A549 (cell line): ENCODE data around the gene CCDC92B. TPM values are rescaled to one million over a fixed set of nuclear protein-coding genes. Genes with fewer than 3 reads are reported as not detected.
"Not testable (repeated sequence)": the region's sequence is repeated elsewhere in the genome, so short reads cannot be mapped to it uniquely, and the experiment has no call there.

Experiments
- ATAC-seq, 2 experiments: fragments of 200-7000 bp in 1 of 2; fragments of >200 bp in 1 of 2; cut with Nextera tagmentation in 1 of 2; cut with Tn5 transposase in 1 of 2; 3 replicates each; pipeline versions ENCODE4 v1.8.0 to v1.9.1; 2018 to 2020; ENCODE audit warnings: mild to moderate bottlenecking in 1 of 2, moderate library complexity in 1 of 2
- CTCF ChIA-PET: fragments of 300-600 bp; sonication (Branson Sonifier 250); formaldehyde crosslinking; extraction: SDS; loops from one replicate; lab custom pipeline; 2021; ENCODE audit warnings: antibody characterized with exemption, inconsistent platforms; lab: Yijun Ruan, JAX
- POLR2A ChIA-PET: fragments of 350-600 bp; formaldehyde crosslinking; extraction: SDS; loops from one replicate; lab custom pipeline; 2021; ENCODE audit warnings: antibody characterized with exemption, inconsistent platforms; lab: Yijun Ruan, JAX
- DNase-seq, 2 experiments: peaks; one replicate each; pipeline versions ENCODE4 v3.0.0 to v3.0.0-alpha.2; 2011 to 2016; ENCODE audit warnings: low read depth in 1 of 2, low spot score in 1 of 2
- FAIRE-seq: peaks from 2 replicates; lab custom pipeline; 2011; peaks lifted over from hg19 to GRCh38; lab: Jason Lieb, UNC
- H3K27ac ChIP-seq, 2 experiments: fragments of >200 bp; sonication (Bioruptor Twin); formaldehyde crosslinking; 3 replicates each; pipeline ENCODE4 v1.5.1; 2016 to 2017
- H3K4me1 ChIP-seq: fragments of >200 bp; sonication (Bioruptor Twin); formaldehyde crosslinking; 3 replicates; pipeline ENCODE4 v1.6.1; 2016
- H3K4me2 ChIP-seq: fragments of >200 bp; sonication (Bioruptor Twin); formaldehyde crosslinking; 3 replicates; pipeline ENCODE4 v1.6.1; 2016
- H3K4me3 ChIP-seq: fragments of >200 bp; sonication (Bioruptor Twin); formaldehyde crosslinking; 3 replicates; pipeline ENCODE4 v1.5.1; 2016
- H3K9me3 ChIP-seq: fragments of >200 bp; sonication (Bioruptor Twin); formaldehyde crosslinking; 3 replicates; pipeline ENCODE4 v1.6.1; 2016
- ATOH8 ChIP-seq: fragments of 250-450 bp; sonication (Bioruptor Pico); IDR thresholded peaks from 2 replicates; pipeline ENCODE4 v1.5.0; 2020; ENCODE audit warnings: low read depth, mild to moderate bottlenecking, moderate library complexity
- CBX8 ChIP-seq: fragments of 200-600 bp; sonication (generic); IDR thresholded peaks from 2 replicates; pipeline ENCODE4 v1.6.1; 2016
- CHD2 ChIP-seq: fragments of 150-350 bp; IDR thresholded peaks from 2 replicates; pipeline ENCODE4 v1.6.1; 2014; ENCODE audit warnings: low read length; ENCODE audit not compliant: partially characterized antibody
- CTCF ChIP-seq: fragments of >200 bp; sonication (Bioruptor Twin); formaldehyde crosslinking; IDR thresholded peaks from 3 replicates; pipeline ENCODE4 v1.5.1; 2016
- EHMT2 ChIP-seq: fragments of 200-600 bp; sonication (generic); IDR thresholded peaks from 2 replicates; pipeline ENCODE4 v1.6.1; 2016; ENCODE audit warnings: antibody characterized with exemption, low read depth, mild to moderate bottlenecking, moderate library complexity
- FOSL2 ChIP-seq, 2 experiments: fragments of 450-650 bp in 1 of 2; fragments of >200 bp in 1 of 2; sonication (Bioruptor Twin) in 1 of 2; formaldehyde crosslinking; IDR thresholded peaks; 2 replicates each; pipeline versions ENCODE4 v1.5.0 to v1.6.1; 2016 to 2020; ENCODE audit warnings: mild to moderate bottlenecking in 1 of 2, moderate library complexity in 1 of 2
- FOXS1 ChIP-seq: fragments of 250-450 bp; sonication (Bioruptor Pico); IDR thresholded peaks from 2 replicates; pipeline ENCODE4 v1.5.0; 2020; ENCODE audit warnings: mild to moderate bottlenecking, moderate library complexity
- HEYL ChIP-seq: fragments of 250-450 bp; sonication (Bioruptor Pico); IDR thresholded peaks from 2 replicates; pipeline ENCODE4 v1.8.0; 2021; ENCODE audit warnings: mild to moderate bottlenecking, moderate library complexity
- HMGXB4 ChIP-seq: fragments of 250-450 bp; sonication (Bioruptor Pico); IDR thresholded peaks from 2 replicates; pipeline ENCODE4 v1.5.0; 2021; ENCODE audit warnings: mild to moderate bottlenecking, moderate library complexity, borderline replicate concordance
- HOXA7 ChIP-seq: fragments of 250-450 bp; sonication (Bioruptor Pico); IDR thresholded peaks from 2 replicates; pipeline ENCODE4 v1.5.0; 2020; ENCODE audit warnings: mild to moderate bottlenecking, moderate library complexity
- JUNB ChIP-seq: fragments of >200 bp; sonication (Bioruptor Twin); formaldehyde crosslinking; IDR thresholded peaks from 2 replicates; pipeline ENCODE4 v1.6.1; 2016
- MAZ ChIP-seq: fragments of 150-350 bp; IDR thresholded peaks from 2 replicates; pipeline ENCODE4 v1.6.1; 2014; ENCODE audit warnings: antibody characterized with exemption, low read depth, low read length, borderline replicate concordance
- PHF8 ChIP-seq: fragments of 200-600 bp; sonication (generic); IDR thresholded peaks from 2 replicates; pipeline ENCODE4 v1.6.1; 2016; ENCODE audit warnings: low read depth, mild to moderate bottlenecking, antibody characterized with exemption, moderate library complexity, borderline replicate concordance
- POLR2AphosphoS2 ChIP-seq: conservative IDR thresholded peaks from 2 replicates; pipeline ENCODE4 v1.6.1; 2012; ENCODE audit warnings: low read length, improper control_type of control experiment, inconsistent platforms
- RARB ChIP-seq: fragments of 250-450 bp; sonication (Bioruptor Pico); IDR thresholded peaks from 2 replicates; pipeline ENCODE4 v1.8.0; 2021; ENCODE audit warnings: mild to moderate bottlenecking, moderate library complexity
- RCOR1 ChIP-seq: fragments of 150-350 bp; IDR thresholded peaks from 2 replicates; pipeline ENCODE4 v1.6.1; 2014; ENCODE audit warnings: antibody characterized with exemption, low read length, low read depth
- SMC3 ChIP-seq: fragments of >200 bp; sonication (Bioruptor Twin); formaldehyde crosslinking; IDR thresholded peaks from 3 replicates; pipeline ENCODE4 v1.6.1; 2018; ENCODE audit warnings: inconsistent platforms
- SREBF2 ChIP-seq: fragments of 450-650 bp; IDR thresholded peaks from 2 replicates; pipeline ENCODE4 v1.6.1; 2014; ENCODE audit warnings: mild to moderate bottlenecking, moderate library complexity
- WGBS: methylation state at CpG from one replicate; pipeline ENCODE4 v1.1.6; 2017; ENCODE audit errors: missing lambda C conversion rate; 5-methylcytosine and 5-hydroxymethylcytosine counted together
- polyA plus RNA-seq, 4 experiments: library from polyadenylated mRNA; depleted of rRNA in 3 of 4; stranded (reverse); fragments of >200 nt; fragmentation: RNase III in 1 of 4; extraction: RNeasy Plus Mini Kit Qiagen cat#74134 plus additional on column Dnase treatment in 1 of 4; gene quantifications; 2 replicates in 3 of 4; 3 replicates in 1 of 4; pipeline ENCODE4 v1.2.3, GENCODE V29; 2011 to 2017

CCDC92B gene
- polyA plus RNA-seq, 2 of the 4 experiments (the other 2 are of a cell fraction), result 0.05 to 0.08 TPM

GRCh38 chr17:2700030-2700490, 49.4 kb downstream of the CCDC92B start:
- WGBS, result 95% methylated on average over 19 of the region's 20 CpGs

GRCh38 chr17:2699216-2699805, 50.1 kb downstream of the CCDC92B start:
- ATAC-seq, DNase-seq, POLR2A ChIA-PET, CTCF ChIA-PET, FAIRE-seq, H3K4me3 ChIP-seq, H3K4me2 ChIP-seq, H3K9me3 ChIP-seq, H3K27ac ChIP-seq, H3K4me1 ChIP-seq: not testable (repeated sequence)
- 95% methylated on average over 18 of the region's 18 CpGs for WGBS

More at GRCh38 chr17:2700030-2700490, 49.4 kb downstream of the CCDC92B start:
- FAIRE-seq (no peak), ATAC-seq (no peak)
- POLR2A ChIA-PET, result no interaction called here
- H3K4me1 ChIP-seq, result no peaks in the 10 kb centered on the region
- no peak for TF ChIP-seq MAZ
- TF ChIP-seq PHF8, result no peak
- no peak for TF ChIP-seq RCOR1
- TF ChIP-seq FOXS1 (CRISPR knock-in tag), result no peak
- no peak for TF ChIP-seq HOXA7 (CRISPR knock-in tag)
- no peak for TF ChIP-seq SMC3
- no peak for TF ChIP-seq HEYL (CRISPR knock-in tag)
- TF ChIP-seq, all 56 proteins: peak for 0
- H3K27ac ChIP-seq, result no peak overlapping the region
- no peak for DNase-seq
- no peak overlapping the region for H3K4me3 ChIP-seq
- no peak overlapping the region for H3K4me2 ChIP-seq
- CTCF ChIA-PET, result no interaction called here
- H3K9me3 ChIP-seq, result no peaks in the 10 kb centered on the region

GRCh38 chr17:2697611-2698162, 51.8 kb downstream of the CCDC92B start:
- no peak for DNase-seq
- TF ChIP-seq CHD2 (no peak), RARB (CRISPR knock-in tag) (no peak), CTCF (no peak), FOSL2 (IDR thresholded peaks at IDR 0.05) (no peak), FOSL2 (CRISPR knock-in tag; IDR thresholded peaks at IDR 0.05) (no peak), EHMT2 (no peak), HMGXB4 (no peak), CBX8 (no peak), JUNB (no peak), SREBF2 (no peak), ATOH8 (CRISPR knock-in tag) (no peak), SMC3 (no peak), POLR2AphosphoS2 (no peak)
- ATAC-seq, result no peak
- no peak overlapping the region for H3K4me2 ChIP-seq
- H3K4me3 ChIP-seq, result no peak overlapping the region
- no peak for FAIRE-seq
- H3K9me3 ChIP-seq, result no peaks in the 10 kb centered on the region
- H3K4me1 ChIP-seq, result no peaks in the 10 kb centered on the region
- WGBS, result 97% methylated on average over 38 of the region's 40 CpGs
- no peak overlapping the region for H3K27ac ChIP-seq
- CTCF ChIA-PET, result interaction anchor here (0.5 to 4.7 kb wide), 7 partner anchors 8 to 316 kb away, joined by 3 to 24 read pairs (median 3); no protein-coding TSS in a partner anchor
- POLR2A ChIA-PET, result no interaction called here
